GM19468 (cell line): ENCODE results near the gene ADM2.
A peak's percentile ranks its signal among the peaks of the same experiment; 100 is the strongest.

ENCODE experiments used
- ATAC-seq: cut with Tn5 transposase; IDR thresholded peaks from one replicate; pipeline ENCODE4 v1.9.1; 2021; ENCODE audit warnings: mild to moderate bottlenecking, moderate library complexity, moderate number of reproducible peaks; ENCODE audit not compliant: unreplicated experiment; ENCODE audit errors: extremely low read depth

ADM2 gene

DNA sequence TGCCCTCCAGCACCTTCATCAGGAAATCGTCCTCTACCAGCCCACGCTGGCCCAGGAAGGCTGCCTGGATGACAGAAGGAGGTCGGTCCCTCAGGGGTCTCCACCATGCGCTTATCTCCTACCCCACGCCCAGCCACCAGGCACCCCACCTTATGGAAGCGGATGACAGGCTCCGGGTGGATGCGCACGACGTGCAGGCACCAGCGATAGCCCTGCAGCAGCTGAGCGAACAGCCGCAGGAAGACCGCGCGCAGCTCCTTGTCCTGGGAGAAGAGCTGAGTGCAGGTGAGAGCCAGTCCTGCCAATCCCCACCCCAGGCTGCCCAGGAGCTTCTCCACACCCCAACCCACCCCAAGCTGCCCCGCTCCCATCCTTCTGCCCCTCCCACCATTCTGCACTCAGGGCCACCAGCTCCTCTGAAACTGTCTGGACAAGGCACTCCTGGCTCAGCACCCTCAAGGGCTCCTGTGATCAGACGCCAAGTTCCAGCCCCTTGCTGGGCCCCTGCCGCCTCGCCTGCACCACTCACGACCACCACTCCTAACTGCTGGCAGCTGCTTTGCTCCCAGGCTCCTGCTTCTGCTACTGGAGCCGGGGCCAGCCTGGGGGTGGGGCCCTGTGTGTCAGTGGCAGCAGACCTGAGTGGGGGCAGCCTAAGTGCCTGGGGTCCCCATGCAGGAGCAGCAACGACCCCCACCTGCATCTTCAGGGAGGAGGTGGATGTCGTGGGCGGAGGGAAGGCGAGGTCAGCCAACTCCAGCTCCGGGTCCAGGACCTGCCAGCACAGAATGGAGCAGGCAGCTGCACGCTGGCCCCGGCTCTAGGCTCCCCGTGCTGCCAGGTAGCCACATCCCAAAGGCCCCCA is 16.0 kb upstream of the ADM2 start:
- no peak for ATAC-seq

DNA sequence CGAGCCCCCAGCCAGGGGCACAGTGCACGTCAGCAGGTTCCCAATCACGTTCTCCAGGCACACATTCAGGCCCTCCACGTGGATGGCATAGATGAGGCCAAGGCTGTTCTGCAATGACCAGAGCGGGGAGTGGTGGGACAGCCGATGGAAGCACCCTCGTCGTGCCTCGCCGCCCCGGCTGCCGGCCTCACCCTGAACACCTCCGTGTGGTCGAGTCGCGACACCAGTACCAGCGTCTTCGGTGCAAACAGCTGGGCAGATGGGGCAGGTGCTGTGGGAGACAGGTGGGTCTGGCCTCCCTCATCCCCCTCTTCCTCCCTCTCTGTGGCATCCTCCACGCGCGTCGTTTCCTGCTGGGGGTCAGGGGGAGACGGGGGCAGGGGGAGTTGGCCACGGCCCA is 14.0 kb upstream of the ADM2 start:
- ATAC-seq: no peak

DNA sequence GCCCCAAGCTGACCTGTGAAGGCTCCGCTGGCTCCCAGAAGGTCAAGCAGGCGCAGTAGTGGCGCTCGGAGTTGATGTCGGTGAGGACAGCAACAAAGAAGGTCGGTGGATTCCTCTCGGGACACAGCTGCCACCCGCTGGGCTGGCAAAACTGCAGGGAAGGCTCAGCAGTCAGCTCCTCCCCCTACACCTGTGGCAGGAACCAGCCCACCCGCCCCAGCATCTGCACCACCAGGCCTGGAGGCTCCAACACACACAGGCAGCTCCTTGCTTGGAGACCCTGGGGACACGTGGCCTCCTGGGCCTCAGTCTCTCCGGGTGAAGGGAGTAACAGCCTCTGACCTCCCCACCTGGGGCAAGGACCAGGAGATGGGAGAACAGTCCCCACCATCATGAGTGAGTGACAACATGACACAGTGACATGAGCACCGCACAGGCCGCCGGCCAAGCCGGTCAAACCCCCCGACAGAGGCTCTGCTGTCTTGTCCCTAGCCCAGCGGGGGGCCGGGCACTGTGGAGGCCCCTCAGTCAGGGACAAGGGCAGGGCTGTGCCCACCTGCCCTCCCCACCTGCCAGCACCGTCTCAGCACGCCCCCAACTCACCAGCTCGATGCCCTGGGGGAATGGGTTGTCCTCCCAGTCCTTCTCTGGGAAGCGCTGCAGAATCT is 13.4 kb upstream of the ADM2 start:
- no peak for ATAC-seq

DNA sequence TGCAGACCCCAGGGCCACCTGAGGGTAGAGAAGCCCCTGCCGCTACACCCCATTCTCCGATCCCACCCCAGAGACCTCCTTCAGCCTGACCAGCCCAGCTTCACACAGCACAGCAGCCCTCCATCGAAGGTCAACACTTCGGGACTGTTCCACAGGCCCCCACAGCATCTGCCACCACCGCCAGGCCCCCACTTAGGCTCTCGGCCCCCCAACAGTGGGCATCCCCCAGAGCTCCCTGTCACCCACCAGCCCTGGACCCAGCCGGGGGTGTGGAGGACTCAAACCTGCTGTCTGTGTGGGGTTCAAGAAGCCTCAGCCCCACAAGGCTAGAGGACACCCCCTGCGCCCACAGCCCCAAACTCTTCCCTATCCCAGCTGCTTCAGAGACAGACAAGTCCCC is 12.7 kb upstream of the ADM2 start:
- ATAC-seq: no peak

DNA sequence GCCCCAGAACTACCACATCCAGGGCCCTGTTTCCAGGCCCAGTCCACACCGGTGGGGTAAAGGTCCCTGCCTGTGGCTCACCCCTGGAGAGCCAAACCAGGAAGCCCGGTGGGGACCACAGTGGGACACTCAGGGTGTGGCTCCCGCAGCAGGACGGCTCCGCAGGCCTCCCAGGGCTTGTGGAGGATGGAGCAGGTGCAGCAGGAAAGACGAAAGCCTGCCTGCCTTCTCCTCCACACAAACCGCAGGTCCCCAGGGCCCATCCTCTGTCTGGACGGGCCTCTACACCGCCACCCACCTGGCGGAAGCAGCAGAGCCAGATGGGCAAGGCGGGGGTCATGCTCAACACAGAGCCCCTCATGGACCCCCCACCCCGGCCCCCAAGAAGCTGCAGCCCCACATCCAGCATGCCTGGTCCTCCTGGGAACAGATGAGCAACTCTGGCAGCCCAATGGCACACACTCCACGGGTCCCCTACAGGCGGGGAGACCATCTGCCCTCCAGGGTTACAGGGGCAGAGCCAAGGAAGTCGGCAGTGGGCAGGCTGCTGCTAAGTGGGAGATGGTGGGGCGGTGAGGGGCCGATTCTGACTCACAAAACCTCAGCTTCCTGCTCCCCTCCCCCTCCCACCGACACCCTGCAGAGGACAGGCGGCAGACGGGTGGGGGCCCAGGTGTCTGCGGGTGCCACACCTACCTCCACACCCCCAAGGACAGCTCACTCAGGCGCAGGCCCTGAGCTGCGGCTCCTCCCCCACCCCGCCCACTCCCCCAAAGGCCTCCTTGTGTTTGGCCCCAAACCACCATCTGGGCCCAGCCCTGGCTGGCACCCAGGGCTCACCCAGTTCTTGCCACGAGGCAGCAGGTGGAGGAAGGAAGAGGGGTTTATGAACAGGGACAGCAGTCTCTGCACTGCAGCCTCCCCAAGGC is 11.7 kb upstream of the ADM2 start:
- ATAC-seq: peak; percentile 12

DNA sequence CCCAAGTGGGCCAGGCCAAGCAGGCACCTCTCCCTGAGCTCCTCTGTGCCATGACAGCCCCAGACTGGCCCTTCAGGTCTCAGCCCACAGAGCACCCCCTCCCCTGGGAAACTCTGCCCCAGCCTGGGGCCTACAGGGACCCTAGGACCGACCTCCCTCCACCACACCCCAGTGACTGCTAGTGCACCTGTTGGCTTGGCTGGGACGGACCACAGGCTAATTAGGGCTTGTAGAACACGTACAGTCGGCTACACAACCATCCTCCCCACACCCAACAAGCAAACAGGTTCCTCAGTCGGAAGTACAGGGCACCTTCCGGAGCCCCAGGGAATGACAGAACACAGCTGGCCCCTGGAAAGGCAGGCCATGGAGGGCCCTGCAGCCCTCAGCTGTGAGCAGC is 10.9 kb upstream of the ADM2 start:
- no peak for ATAC-seq

DNA sequence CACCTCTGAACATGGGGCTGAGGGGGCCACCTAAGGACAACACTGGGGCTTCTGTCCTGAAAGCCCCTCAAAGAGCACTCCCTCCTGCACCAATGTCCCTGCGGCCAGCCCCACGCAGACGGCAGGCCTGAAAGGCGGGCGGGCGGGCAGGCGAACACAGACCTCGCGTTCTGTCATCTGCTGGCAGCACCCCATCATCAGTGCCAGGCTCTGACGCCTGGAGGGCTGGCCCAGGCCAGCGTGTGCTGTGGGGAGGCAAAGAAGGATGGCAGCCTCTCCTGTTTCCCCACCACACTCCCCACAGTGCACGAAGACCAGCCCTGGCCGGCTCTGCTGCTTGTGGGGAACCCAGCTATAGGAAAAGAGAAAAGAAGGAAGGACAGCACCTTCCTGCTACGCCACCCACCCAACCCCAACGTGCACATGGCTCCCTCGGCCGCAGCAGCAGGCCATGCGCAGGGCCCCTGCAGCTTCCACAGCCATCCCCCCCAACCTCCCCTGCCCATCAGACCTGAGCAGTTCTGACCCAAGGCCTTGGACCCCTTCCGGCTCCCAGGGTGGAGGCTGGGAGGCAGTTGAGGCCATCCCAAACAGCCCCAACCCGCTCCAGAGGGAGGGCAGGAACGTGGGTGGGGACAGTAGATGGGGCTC is 10.0 kb upstream of the ADM2 start:
- no peak for ATAC-seq

DNA sequence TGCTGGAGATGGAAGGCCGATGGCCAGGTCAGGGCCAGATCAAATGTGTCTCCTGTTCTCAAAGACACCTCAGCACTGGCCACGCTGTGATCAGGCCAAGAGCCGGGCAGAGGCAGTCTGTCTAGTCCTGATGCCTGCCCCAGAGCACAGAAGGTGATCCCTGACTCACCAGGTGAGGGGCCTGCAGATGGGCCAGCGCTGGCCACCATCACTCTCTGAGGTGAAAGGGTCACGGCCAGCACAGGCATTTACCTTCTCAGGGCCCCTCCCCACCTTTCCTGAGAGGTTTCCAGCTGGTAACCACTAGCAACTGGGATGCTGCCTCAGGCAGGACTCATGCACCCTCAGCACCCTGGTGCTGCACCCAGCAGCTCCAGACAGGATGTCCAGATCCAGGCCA is 9.4 kb upstream of the ADM2 start:
- no peak for ATAC-seq

DNA sequence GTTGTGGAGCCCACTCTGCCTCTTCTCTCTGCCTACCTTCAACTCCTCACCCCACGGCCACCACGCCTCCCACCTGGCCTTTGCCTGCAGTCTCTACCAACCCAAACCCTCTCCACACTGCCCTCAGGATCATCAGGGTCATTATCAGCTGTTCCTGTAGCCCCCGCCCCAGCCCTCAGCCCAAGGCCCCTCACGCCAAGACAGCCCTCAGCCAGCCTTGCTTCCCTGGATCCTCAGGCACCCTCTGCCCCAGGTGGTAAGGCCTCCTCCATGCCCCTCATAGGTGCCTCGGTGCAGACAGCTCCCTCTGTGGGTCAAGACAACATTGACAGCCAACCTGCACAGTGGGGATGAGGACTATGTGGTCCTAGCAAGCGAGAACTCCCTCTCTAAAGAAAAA is 8.3 kb upstream of the ADM2 start:
- no peak for ATAC-seq

DNA sequence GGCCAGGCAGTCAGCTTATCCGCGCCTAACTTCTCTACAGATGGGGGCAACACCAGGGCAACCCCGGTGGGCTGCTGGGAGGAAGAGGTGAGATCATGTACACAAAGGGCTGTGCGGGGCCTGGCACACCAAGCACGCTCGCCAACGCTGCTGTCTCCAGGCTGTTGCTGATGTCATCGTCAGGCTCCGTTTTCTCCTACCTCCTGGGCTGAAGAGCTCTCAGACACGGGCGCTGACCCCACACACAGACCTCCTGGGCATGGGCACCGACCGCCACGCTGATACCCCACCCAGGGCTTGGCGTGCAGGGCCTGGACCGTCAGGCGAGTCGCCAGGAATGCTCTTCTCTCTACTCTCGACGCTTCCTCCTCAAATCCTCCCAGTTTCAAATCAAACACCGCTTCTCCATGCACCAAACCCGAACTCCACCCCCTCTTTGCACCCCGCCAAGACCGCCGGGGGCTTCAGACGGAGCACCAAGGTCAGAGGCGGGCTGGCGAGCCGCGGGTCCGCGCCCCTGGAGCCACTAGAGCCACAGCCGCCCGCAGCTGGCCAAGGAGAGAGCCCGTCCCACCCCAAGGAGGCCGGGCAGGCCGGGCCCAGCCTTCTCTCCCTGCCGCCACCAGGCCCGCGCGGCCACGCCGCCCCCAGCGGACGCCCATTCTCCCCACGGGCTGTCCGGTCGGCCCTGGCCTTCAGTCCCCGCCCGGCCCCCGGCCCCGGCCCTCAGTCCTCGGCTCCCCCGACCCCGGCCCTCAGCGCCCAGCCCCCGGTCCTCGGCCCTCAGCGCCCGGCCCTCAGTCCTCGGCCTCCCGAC is 7.3 kb upstream of the ADM2 start:
- no peak for ATAC-seq

DNA sequence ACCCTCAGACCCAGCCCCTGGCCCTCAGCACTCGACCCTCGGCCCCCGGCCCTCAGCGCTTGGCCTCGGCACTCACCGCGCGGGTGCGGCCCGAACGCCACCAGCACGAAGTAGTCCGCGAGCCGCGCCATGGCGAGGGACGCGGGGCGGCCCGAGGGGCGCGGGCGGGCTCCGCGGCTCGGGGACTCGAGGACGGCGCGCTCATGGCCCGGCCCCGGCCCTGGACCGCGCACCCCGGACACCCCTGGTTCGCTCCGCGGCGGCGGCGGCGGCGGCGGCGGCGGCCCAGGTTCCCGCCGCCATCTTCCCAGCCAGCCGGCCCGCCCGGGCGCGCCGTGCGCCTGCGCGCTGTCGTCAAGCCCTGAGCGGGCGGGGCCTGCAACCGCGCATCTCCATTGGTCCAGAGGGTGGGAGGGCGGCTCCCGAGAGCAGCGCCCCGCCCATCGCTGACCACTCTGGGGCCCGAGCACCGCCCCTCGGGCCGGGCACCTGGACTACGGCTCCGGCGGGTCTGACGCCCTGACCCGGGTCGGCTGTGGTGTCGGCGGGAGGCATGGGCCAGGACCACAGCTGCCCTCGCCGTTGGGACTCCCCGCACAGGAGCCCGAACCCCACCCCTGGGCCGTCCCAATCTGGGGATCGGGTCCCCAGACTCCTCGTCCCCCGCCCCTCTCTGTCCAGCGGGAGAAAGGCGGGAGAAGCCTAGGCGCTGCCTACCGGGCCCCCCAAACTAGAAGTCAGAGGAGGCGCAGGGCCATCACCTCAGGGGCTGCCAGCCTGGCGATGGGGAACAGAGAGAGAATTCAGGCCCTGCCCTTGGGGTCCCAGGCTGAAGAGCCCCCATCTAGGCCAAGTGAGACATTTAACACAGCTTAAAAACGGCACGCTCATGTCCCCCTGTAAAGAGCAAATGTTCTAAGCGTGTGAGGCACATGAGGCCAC is 6.4 kb upstream of the ADM2 start, which contains the start of gene SBF1:
SBF1 (minus strand) TSS at position 326 of the 942 bp plus-strand sequence; CDS start at position 131, 195 bp downstream.
- peak; percentile 47 for ATAC-seq

DNA sequence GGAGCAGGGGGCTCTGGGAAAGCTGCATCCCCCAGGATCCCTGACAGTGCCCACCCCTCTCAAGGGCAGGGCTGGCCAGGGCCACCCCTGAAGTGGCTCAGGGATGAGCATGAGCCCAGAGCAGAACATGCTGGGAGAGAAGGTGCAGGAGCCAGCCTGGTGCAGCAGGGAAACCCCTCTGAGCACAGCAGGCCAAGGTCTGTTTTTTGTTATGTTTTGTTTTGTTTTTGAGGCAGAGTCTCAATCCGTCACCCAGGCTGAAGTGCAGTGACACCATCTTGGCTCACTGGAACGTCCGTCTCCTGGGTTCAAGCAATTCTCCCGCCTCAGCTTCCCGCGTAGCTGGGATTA is 5.7 kb upstream of the ADM2 start:
- ATAC-seq: no peak

DNA sequence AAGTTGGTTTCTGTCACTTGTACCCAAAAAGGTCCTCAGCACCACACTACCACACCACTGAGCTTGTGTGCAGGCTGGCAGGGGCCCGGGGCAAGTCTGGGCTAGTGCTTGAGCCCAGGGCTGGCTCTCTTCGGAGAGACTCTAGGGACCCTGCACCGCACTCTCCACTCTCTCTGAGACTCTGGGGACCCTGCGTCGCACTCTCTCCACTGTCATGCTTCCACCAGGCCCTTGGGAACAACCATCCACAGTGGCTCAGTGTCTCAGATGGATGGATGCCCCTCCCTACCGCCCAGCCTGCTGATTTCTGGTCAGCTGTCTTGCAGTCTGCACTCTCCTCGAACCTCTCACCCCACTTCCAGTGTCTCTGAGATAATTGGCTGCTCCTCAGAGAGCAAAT is 4.5 kb upstream of the ADM2 start:
- no peak for ATAC-seq

DNA sequence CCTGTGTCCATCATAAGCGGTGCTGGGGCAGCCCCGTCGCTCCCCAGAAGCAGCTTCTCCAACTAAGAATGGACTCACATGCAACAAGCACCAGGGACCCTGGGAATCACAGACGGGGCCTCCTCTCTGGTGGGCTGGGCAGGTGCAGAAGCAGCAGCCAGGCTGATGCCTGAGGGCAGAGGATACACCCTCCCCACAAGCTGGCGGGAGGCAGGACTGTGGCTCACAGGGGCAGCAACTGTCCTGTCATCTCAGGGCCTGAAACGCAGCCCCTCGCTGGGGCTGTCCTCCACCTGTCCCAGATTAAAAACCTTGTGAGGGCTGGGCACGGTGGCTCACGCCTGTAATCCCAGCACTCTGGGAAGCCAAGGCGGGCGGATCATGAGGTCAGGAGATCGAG is 3.4 kb upstream of the ADM2 start:
- ATAC-seq: no peak

DNA sequence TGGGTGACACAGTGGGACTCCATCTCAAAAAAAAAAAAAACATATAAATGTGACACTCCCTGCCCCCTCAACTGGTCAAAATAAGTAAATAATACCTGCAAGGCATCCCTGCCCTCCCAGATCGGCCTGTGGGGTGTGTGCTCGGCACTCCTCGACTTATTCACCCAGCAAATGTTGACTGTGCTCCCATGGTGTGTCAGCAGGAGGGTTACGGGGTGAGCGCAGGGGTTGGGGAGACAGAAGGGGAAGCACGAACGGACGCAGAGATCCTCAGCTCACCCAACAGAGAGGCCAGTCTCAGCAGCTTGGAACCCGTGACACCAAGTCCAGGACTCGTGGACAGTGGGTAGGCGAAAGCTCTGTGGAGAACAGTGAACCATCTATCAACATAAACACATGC is 1.6 kb upstream of the ADM2 start:
- no peak for ATAC-seq

DNA sequence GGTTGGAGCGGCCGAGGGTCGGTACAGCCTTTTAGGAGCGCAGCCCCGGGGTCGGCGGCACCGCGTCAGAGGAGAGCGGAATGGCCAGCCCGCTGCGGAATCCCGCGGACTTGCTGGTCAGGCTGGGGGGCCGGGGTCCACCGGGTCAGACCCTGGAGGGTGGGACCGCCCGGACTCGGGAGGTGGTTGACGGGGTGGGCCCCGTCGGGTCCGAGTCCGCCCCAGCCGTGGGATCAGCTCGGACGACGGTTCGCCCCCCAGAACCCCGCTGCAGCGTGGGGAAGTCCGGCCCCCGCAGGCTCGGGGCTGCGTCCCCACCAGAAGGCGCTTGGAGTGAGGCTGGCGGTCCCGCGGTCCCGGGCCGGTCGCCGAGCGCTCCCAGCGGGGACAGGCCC is 301 bp upstream of the ADM2 start:
- no peak for ATAC-seq

DNA sequence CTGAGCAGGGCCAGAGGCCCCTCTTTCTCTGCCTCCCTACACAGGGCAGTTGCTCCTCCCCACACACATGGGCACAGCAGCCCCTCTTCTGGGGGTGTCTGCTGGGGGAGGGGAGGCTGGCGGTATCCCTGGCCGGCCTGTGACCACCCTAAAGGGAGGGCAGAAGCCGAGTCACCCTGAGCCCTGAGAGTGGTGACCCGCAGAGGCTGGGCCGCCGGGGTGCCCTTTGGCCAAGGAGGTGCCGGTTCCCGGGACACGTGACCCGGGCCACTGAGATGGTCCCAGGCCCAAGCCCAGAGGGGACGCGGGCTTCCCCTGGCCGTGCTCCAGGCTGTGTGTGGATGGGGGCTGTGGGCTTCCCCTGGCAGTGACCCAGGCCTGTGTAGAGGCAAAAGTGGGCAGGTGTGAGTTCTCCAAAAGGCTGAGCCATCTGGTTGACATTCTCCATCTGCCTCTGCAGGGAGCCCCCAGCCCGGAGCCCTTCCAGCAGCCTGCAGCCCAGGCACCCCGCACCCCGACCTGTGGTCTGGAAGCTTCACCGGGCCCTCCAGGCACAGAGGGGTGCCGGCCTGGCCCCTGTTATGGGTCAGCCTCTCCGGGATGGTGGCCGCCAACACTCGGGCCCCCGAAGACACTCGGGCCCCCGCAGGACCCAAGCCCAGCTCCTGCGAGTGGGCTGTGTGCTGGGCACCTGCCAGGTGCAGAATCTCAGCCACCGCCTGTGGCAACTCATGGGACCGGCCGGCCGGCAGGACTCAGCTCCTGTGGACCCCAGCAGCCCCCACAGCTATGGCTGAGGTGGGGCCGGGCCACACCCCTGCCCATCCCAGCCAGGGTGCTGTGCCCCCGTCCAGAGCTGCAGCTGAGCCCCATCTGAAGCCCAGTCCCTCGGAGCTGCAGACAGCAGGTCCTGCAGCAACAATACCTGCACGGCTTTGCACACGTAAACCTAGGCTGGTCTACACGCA is 1.0 kb downstream of the ADM2 start:
- ATAC-seq: no peak
